ENCODE measurements around the gene PTPN22.

PTPN22 gene

DNA sequence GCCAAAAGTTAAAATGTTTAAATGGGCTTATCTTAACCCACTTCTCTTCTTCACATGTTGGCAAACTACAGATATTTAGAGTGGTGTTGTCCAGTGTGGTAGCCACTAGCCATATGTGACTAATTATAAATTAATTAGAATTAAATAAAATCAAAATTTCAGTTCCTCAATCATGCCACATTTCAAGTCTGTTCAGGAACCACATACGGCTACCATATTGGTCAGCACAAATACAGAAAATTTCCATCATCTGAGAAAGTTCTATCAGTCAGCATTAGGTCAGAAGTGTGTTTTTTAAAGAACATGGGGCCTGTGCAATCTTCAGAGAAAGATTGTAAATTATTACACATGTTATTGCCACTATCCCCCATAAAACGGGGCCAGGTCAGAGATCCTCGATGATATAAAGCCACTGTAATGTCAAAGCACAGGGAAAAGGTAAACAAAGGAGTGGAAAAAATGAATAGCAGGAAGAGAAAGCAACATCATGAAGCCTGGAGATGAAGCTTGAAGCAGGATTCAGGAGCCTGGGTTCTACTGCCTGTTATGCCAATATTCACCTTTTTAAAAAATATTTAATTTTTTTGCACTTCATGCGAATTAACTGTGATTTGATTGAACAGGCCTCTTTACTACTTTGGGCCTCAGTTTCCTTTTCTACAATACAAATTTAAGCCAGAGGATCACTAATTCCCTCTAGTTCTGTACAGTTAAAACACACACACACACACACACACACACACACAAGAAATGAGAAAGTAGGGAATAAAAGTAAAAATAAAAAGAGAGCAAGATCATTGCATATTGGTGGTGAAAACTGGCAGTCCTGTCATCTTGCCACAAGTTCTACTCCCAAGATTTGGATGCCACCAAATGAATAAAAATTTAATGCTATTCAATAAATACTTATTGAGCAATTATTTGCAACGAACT lies 61.6 kb downstream of the PTPN22 start:
- TF ChIP-seq, protein P1, sequence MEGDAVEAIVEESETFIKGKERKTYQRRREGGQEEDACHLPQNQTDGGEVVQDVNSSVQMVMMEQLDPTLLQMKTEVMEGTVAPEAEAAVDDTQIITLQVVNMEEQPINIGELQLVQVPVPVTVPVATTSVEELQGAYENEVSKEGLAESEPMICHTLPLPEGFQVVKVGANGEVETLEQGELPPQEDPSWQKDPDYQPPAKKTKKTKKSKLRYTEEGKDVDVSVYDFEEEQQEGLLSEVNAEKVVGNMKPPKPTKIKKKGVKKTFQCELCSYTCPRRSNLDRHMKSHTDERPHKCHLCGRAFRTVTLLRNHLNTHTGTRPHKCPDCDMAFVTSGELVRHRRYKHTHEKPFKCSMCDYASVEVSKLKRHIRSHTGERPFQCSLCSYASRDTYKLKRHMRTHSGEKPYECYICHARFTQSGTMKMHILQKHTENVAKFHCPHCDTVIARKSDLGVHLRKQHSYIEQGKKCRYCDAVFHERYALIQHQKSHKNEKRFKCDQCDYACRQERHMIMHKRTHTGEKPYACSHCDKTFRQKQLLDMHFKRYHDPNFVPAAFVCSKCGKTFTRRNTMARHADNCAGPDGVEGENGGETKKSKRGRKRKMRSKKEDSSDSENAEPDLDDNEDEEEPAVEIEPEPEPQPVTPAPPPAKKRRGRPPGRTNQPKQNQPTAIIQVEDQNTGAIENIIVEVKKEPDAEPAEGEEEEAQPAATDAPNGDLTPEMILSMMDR (conservative IDR thresholded peaks at IDR 0.05) = no peak
- TF ChIP-seq ZFX (IDR thresholded peaks at IDR 0.05) = no peak
- no peak overlapping the region for H3K27ac ChIP-seq

DNA sequence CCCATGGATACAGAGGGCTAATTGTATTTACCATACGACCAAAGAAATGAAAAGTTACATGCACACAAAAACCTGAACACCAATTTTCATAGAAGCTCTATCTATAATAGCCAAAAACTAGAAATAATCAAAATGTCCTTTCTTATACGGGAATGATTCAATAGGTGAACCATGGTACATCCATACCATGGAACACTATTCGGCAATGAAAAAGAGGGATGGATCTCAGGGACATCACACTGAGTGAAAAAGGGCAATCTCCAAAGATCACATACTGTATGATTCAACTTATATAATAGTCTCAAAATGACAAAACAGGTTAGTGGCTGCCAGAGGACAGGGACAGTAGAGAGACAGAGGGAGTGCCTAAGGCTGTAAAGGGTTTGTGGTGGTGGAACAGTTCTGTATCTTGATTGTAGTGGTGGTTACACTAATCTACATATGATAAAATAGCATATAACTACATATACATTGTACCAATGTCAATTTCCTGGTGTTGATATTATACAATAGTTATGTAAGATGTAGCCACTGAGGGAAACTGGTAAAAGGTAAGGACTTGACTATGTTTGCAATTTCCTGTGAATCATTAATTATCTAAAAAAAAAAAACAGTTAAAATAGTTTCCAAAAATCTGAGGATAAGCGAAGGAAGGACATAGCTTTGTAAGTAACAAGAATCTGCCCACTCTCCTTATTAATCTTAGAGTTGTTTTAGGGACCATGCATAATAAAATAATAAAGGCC lies 62.9 kb downstream of the PTPN22 start:
- no peak overlapping the region for H3K27ac ChIP-seq
- TF ChIP-seq, protein P1 (conservative IDR thresholded peaks at IDR 0.05) = no peak
- TF ChIP-seq ZFX (IDR thresholded peaks at IDR 0.05) = no peak

DNA sequence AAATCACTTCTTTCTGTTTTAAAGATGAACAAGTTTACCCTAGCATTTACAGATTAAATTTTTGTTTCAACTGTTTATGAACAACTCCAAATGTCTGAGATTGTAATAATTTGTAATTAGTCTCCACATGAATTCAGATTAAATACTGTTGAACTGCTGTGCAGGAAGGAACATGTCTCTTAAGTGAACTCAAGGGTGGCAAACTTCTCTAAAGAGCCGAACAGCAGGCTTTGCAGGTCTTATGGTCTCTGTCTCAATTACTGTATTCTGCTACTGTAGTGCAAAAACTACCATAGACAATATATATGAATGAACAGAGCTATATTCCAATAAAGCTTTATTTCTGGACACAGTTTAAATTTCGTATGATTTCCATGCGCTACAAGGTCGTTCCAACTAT lies 65.9 kb downstream of the PTPN22 start:
- H3K27ac ChIP-seq = no peak overlapping the region
- TF ChIP-seq ZFX (IDR thresholded peaks at IDR 0.05) = no peak
- TF ChIP-seq, protein P1 (conservative IDR thresholded peaks at IDR 0.05) = no peak

DNA sequence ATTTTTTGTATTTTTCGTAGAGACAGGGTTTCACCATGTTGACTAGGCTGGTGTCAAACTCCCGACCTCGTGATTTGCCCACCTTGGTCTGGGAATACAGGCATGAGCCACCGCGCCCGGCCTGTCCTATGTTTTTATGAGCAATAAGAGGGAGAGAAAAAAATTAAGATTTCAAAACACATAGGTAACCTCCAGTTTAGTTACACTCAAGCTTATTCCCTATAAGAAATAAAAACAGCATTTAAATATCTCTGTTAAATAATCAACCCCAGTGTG lies 66.3 kb downstream of the PTPN22 start:
- TF ChIP-seq, protein P1 (conservative IDR thresholded peaks at IDR 0.05) = no peak
- TF ChIP-seq ZFX (IDR thresholded peaks at IDR 0.05) = no peak
- no peak overlapping the region for H3K27ac ChIP-seq

DNA sequence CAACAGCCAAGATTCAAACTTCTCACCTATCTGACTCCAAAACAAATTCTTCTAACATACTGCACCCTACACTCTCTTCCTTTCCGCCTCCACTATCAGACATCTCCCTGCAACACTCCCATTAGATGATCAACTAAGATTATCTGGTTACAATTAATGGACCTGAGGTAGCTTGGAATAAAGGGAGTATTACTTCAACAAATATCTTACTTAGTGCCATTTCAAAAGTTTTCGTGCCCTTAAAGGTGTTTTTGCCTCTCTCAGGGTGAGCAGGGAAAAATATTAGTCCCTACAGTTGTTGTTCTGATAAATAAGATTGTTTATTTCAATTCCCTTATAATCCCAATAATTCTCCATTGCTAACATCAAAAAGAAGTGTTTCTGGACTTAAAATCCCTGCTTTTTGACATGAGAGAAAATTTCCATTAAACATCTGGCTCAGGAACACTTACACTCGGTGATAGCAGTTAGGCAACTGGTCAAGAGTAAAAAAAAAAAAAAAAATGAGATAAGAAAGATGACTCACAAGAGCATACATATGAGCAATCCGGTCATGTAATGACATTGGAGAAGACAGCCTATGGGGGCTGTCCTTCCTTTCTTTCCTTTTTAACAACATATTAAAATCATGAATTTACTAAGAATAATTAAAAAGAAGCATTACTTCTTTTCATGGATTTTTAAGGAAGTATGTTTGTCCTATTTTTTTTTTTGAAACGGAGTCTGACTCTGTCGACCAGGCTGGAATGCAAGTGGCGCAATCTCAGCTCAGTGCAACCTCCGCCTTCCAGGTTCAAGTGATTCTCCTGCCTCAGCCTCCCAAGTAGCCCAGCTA lies 66.9 kb downstream of the PTPN22 start:
- TF ChIP-seq, protein P1 (conservative IDR thresholded peaks at IDR 0.05) = no peak
- TF ChIP-seq ZFX (IDR thresholded peaks at IDR 0.05) = no peak
- H3K27ac ChIP-seq = no peak overlapping the region

DNA sequence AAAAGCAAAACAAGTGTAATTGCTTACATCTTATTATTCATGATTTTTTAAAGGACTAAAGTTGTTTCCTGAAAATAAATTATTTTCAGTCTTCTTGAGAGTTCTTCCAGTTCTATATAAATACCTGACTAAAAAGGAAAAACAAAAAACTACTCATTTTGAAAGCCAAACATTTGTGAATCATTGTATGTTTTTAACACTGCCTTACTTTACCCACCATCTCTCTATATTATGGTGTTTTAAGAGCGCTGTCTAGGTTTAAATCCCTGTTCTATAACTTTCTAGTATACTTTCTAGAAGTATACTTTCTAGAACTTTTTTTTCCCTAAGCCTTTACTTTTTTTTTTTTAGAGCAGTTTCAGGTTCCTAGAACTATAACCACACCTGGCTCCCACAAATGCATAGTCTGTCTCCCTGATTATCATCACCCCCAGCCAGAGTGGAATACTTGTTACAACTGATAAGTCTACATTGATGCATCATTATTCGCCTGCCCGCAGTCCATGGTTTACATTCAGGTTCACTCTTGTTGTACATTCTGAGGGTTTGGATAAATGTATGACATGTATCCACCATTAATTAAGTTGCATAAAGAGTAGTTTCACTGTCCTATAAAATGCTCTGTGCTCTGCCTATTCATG lies 69.0 kb downstream of the PTPN22 start:
- no peak overlapping the region for H3K27ac ChIP-seq
- no peak for TF ChIP-seq ZFX (IDR thresholded peaks at IDR 0.05)
- TF ChIP-seq, protein P1 (conservative IDR thresholded peaks at IDR 0.05) = no peak
